HepG2 (cell line): ENCODE results near the gene ATRIP. TPM values are rescaled to one million over a fixed set of nuclear protein-coding genes. Genes with fewer than 3 reads are reported as not detected.

Source experiments
- ATAC-seq: fragments of 200-7000 bp; cut with Tn5 transposase; 3 replicates; pipeline ENCODE4 v1.9.1; 2020; ENCODE audit warnings: mild to moderate bottlenecking, moderate library complexity
- BruUV-seq: library from RNA; stranded (reverse); fragments of 400-500 nt; replicated peaks from 2 replicates; lab custom pipeline; 2021; lab: Mats Ljungman, UMichigan
- CTCF ChIA-PET: fragments of 300-600 bp; formaldehyde crosslinking; extraction: SDS; loops from one replicate; lab custom pipeline; 2021; ENCODE audit warnings: low total read pairs, inconsistent platforms, low intra/inter-chr PET ratio; lab: Yijun Ruan, JAX
- POLR2A ChIA-PET: fragments of 350-600 bp; sonication (Branson Sonifier 250); formaldehyde crosslinking; loops from one replicate; lab custom pipeline; 2020; ENCODE audit warnings: antibody characterized with exemption, inconsistent platforms; lab: Yijun Ruan, JAX
- DNase-seq: peaks from one replicate; pipeline ENCODE4 v3.0.0-alpha.2; 2015; ENCODE audit warnings: low spot score
- FAIRE-seq: peaks from 3 replicates; lab custom pipeline; 2011; peaks lifted over from hg19 to GRCh38; lab: Jason Lieb, UNC
- H2AFZ ChIP-seq: one replicate; pipeline ENCODE4 v1.6.1; 2011; ENCODE audit warnings: low read length, inconsistent platforms
- H3K27ac ChIP-seq: fragments of 300-600 bp; 3 replicates; pipeline ENCODE4 v1.8.0; 2011; ENCODE audit warnings: mixed run types, mild to moderate bottlenecking, mixed read lengths, low read length, inconsistent platforms; ENCODE audit not compliant: insufficient read depth; ENCODE audit errors: extremely low read length
- H3K27me3 ChIP-seq, 2 experiments: fragments of 200-600 bp in 1 of 2; 2 replicates in 1 of 2; 3 replicates in 1 of 2; pipeline versions ENCODE4 v1.6.0 to v1.8.0; 2011; ENCODE audit warnings: low read length in 2 of 2, mild to moderate bottlenecking in 2 of 2, moderate library complexity in 2 of 2, inconsistent platforms in 1 of 2; ENCODE audit not compliant: insufficient read depth in 2 of 2, control insufficient read depth in 1 of 2
- H3K36me3 ChIP-seq, 2 experiments: fragments of 200-600 bp in 1 of 2; replicated peaks in 1 of 2; 2 replicates in 1 of 2; 3 replicates in 1 of 2; pipeline versions ENCODE4 v1.5.1 to v1.8.0; 2011; ENCODE audit warnings: low read length in 2 of 2, inconsistent platforms in 1 of 2; ENCODE audit not compliant: insufficient read depth in 2 of 2, control insufficient read depth in 1 of 2
- H3K4me1 ChIP-seq: 2 replicates; pipeline ENCODE4 v1.5.1; 2012; ENCODE audit warnings: low read length, inconsistent platforms; ENCODE audit not compliant: insufficient read depth
- H3K4me2 ChIP-seq: 2 replicates; pipeline ENCODE4 v1.6.0; 2011; ENCODE audit warnings: low read depth, low read length, inconsistent platforms
- H3K4me3 ChIP-seq, 3 experiments: fragments of 200-600 bp in 1 of 3; sonication (generic), shearing (Covaris generic) in 1 of 3; replicated peaks in 1 of 3; 2 replicates each; pipeline ENCODE4 v1.5.1; 2011 to 2016; ENCODE audit warnings: low read length in 3 of 3, inconsistent platforms in 2 of 3, low read depth in 2 of 3, mild to moderate bottlenecking in 2 of 3, control low read depth in 1 of 3, mixed read lengths in 1 of 3; ENCODE audit not compliant: insufficient read depth in 1 of 3
- H3K79me2 ChIP-seq: one replicate; pipeline ENCODE4 v1.6.1; 2011; ENCODE audit warnings: low read length, inconsistent platforms; ENCODE audit not compliant: insufficient read depth
- H3K9ac ChIP-seq: 2 replicates; pipeline ENCODE4 v1.6.0; 2011; ENCODE audit warnings: mild to moderate bottlenecking, low read depth, low read length, inconsistent platforms; ENCODE audit not compliant: insufficient read depth
- H3K9me3 ChIP-seq: 2 replicates; pipeline ENCODE4 v1.5.1; 2012; ENCODE audit warnings: mild to moderate bottlenecking, low read length
- H4K20me1 ChIP-seq: 2 replicates; pipeline ENCODE4 v1.6.0; 2011; ENCODE audit warnings: inconsistent platforms, mild to moderate bottlenecking, low read length, moderate library complexity; ENCODE audit not compliant: insufficient read depth
- FIP1L1 ChIP-seq: fragments of 200-400 bp; formaldehyde crosslinking; IDR thresholded peaks from 2 replicates; pipeline ENCODE4 v1.6.1; 2018; ENCODE audit warnings: low read depth, mild to moderate bottlenecking, low read length, moderate library complexity, borderline replicate concordance; ENCODE audit not compliant: insufficient read depth
- FOXA3 ChIP-seq: IDR thresholded peaks from 2 replicates; pipeline ENCODE4 v1.6.1; 2016; ENCODE audit warnings: missing genetic modification reagents, missing compliant biosample characterization
- HIVEP1 ChIP-seq: sonication (generic); formaldehyde crosslinking; IDR thresholded peaks from 2 replicates; pipeline ENCODE4 v1.4.0; 2020; ENCODE audit warnings: mild to moderate bottlenecking, missing genetic modification reagents
- HOXA5 ChIP-seq: sonication (generic); formaldehyde crosslinking; IDR thresholded peaks from 2 replicates; pipeline ENCODE4 v1.4.0; 2020; ENCODE audit warnings: missing genetic modification reagents
- MBD4 ChIP-seq: IDR thresholded peaks from 2 replicates; pipeline ENCODE4 v1.6.1; 2012; ENCODE audit warnings: low read length, inconsistent platforms, borderline replicate concordance
- SMAD1 ChIP-seq: sonication (generic); formaldehyde crosslinking; IDR thresholded peaks from 2 replicates; pipeline ENCODE4 v1.4.0; 2020; ENCODE audit warnings: missing genetic modification reagents, low read depth, mild to moderate bottlenecking, borderline replicate concordance
- SMC3 ChIP-seq: IDR thresholded peaks from 2 replicates; pipeline ENCODE4 v1.6.1; 2011; ENCODE audit warnings: low read length, improper control_type of control experiment
- SP1 ChIP-seq, 2 experiments: fragments of 450-650 bp in 1 of 2; sonication (generic) in 1 of 2; formaldehyde crosslinking in 1 of 2; IDR thresholded peaks; 2 replicates each; pipeline versions ENCODE4 v1.4.0 to v1.6.1; 2016 to 2020; ENCODE audit warnings: missing genetic modification reagents in 1 of 2
- ZNF24 ChIP-seq: fragments of 450-650 bp; IDR thresholded peaks from 2 replicates; pipeline ENCODE4 v1.6.1; 2017; ENCODE audit warnings: antibody characterized with exemption, mild to moderate bottlenecking
- ZNF790 ChIP-seq: sonication (generic); formaldehyde crosslinking; IDR thresholded peaks from 2 replicates; pipeline ENCODE4 v1.8.0; 2022; ENCODE audit warnings: missing genetic modification reagents, mild to moderate bottlenecking, borderline replicate concordance
- WGBS: methylation state at CpG from one replicate; pipeline ENCODE4 v1.1.6; 2017; ENCODE audit warnings: low lambda C conversion rate; 5-methylcytosine and 5-hydroxymethylcytosine counted together
- in situ Hi-C: cut with HindIII; loops from 2 replicates; pipeline ENCODE4 v1.10.0; 2017; ENCODE audit warnings: low pct_unique_long_range_greater_than_20kb; ENCODE audit not compliant: extremely low pct_ligation_motif_present
- intact Hi-C: fragments of 100-400 bp; cut with micrococcal nuclease; formaldehyde crosslinking; loops from one replicate; pipeline ENCODE4 v1.10.0; 2022; ENCODE audit not compliant: unreplicated experiment
- polyA plus RNA-seq, 8 experiments: library from polyadenylated mRNA; depleted of rRNA in 3 of 8; stranded (reverse) in 7 of 8; unstranded in 1 of 8; fragments of >200 nt; fragmentation: Illumina TruSeq in 4 of 8; extraction: Trizol in 4 of 8; gene quantifications; 2 replicates each; pipeline versions ENCODE4 v1.2.1 to v1.2.3, GENCODE V29; 2011 to 2016; ENCODE audit warnings: low read depth in 4 of 8, missing spikeins in 1 of 8, mixed read lengths in 1 of 8; ENCODE audit not compliant: insufficient read depth in 1 of 8
- total RNA-seq, 5 experiments: library from RNA; depleted of rRNA; stranded (reverse); fragments of >200 nt; fragmentation: Illumina TruSeq; extraction: Trizol; gene quantifications; 2 replicates each; pipeline ENCODE4 v1.2.3, GENCODE V29; 2016; ENCODE audit warnings: low read depth in 1 of 5
- TF ChIP-seq, protein P1 (sequence below): sonication (generic); formaldehyde crosslinking; IDR thresholded peaks from 2 replicates; pipeline ENCODE4 v1.4.0; 2020; ENCODE audit warnings: mild to moderate bottlenecking, missing genetic modification reagents
- TF ChIP-seq, protein P2 (sequence below): sonication (generic); formaldehyde crosslinking; IDR thresholded peaks from 2 replicates; pipeline ENCODE4 v1.4.0; 2020; ENCODE audit warnings: mild to moderate bottlenecking, missing genetic modification reagents
- TF ChIP-seq, protein P3 (sequence below): sonication (generic); formaldehyde crosslinking; IDR thresholded peaks from 2 replicates; pipeline ENCODE4 v1.4.0; 2020; ENCODE audit warnings: mild to moderate bottlenecking, missing genetic modification reagents, borderline replicate concordance

Gene ATRIP
- total and polyA plus RNA-seq, 2 of the 13 experiments (the other 11 are each of a cell fraction or from before 2014, with no cell fraction given) = 5.1 to 12.5 TPM

DNA sequence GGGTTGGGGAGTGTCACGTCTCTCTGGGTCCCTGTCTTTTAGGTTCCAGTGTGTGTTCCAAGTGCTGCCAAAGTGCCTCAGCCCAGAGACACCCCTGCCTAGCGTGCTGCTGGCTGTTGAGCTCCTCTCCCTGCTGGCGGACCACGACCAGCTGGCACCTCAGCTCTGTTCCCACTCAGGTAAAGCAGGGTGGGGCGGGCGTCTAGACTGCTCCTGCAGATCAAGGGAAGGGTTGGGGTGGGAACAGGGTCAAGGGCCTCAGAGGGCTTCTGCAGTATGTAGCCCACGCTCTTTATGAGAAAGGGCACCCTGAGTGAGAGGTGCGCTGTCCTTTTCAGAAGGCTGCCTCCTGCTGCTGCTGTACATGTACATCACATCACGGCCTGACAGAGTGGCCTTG, 17.2 kb downstream of the ATRIP start:
- Histone ChIP-seq H3K9ac (no peak overlapping the region), H3K4me1 (peaks cover 30% of the 10 kb centered on the region), H2AFZ (no peak overlapping the region), H3K9me3 (no peaks in the 10 kb centered on the region), H4K20me1 (no peaks in the 10 kb centered on the region), H3K4me2 (no peak overlapping the region), H3K27ac (no peak overlapping the region), H3K27me3 (no peaks in the 10 kb centered on the region), H3K4me3 (no peak overlapping the region), H3K79me2 (no peaks in the 10 kb centered on the region)
- intact Hi-C loops (no loop called here), in situ Hi-C loops (no loop called here)
- DNase-seq (no peak), ATAC-seq (no peak)
- BruUV-seq = no TSS peak
- POLR2A ChIA-PET = interaction anchor here (1.2 to 3.8 kb wide), 2 partner anchors 10 to 85 kb away, joined by 4 to 17 read pairs; no protein-coding TSS in a partner anchor
- 87% methylated on average over 5 of the region's 9 CpGs for WGBS
- TF ChIP-seq SMAD1 (CRISPR knock-in tag) (no peak), ZNF24 (no peak), MBD4 (no peak), SP1 (IDR thresholded peaks at IDR 0.05) (no peak), SP1 (CRISPR knock-in tag; IDR thresholded peaks at IDR 0.05) (no peak), ZNF790 (CRISPR knock-in tag) (no peak), FOXA3 (no peak), HIVEP1 (CRISPR knock-in tag) (no peak), SMC3 (no peak), HOXA5 (CRISPR knock-in tag) (no peak), FIP1L1 (no peak)
- TF ChIP-seq, protein P1, sequence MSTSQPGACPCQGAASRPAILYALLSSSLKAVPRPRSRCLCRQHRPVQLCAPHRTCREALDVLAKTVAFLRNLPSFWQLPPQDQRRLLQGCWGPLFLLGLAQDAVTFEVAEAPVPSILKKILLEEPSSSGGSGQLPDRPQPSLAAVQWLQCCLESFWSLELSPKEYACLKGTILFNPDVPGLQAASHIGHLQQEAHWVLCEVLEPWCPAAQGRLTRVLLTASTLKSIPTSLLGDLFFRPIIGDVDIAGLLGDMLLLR (CRISPR knock-in tag) = no peak
- TF ChIP-seq, protein P2, sequence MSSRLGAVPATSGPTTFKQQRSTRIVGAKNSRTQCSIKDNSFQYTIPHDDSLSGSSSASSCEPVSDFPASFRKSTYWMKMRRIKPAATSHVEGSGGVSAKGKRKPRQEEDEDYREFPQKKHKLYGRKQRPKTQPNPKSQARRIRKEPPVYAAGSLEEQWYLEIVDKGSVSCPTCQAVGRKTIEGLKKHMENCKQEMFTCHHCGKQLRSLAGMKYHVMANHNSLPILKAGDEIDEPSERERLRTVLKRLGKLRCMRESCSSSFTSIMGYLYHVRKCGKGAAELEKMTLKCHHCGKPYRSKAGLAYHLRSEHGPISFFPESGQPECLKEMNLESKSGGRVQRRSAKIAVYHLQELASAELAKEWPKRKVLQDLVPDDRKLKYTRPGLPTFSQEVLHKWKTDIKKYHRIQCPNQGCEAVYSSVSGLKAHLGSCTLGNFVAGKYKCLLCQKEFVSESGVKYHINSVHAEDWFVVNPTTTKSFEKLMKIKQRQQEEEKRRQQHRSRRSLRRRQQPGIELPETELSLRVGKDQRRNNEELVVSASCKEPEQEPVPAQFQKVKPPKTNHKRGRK (CRISPR knock-in tag) = no peak
- TF ChIP-seq, protein P3, sequence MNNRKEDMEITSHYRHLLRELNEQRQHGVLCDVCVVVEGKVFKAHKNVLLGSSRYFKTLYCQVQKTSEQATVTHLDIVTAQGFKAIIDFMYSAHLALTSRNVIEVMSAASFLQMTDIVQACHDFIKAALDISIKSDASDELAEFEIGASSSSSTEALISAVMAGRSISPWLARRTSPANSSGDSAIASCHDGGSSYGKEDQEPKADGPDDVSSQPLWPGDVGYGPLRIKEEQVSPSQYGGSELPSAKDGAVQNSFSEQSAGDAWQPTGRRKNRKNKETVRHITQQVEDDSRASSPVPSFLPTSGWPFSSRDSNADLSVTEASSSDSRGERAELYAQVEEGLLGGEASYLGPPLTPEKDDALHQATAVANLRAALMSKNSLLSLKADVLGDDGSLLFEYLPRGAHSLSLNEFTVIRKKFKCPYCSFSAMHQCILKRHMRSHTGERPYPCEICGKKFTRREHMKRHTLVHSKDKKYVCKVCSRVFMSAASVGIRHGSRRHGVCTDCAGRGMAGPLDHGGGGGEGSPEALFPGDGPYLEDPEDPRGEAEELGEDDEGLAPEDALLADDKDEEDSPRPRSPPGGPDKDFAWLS (CRISPR knock-in tag) = no peak
- TF ChIP-seq, all 625 proteins: peak for 0
- CTCF ChIA-PET = no interaction called here
- H3K36me3 ChIP-seq = peaks cover 8 to 31% of the 10 kb centered on the region in 2 experiments
- no peak for FAIRE-seq
